Activated T-cell treated with anti-CD3 and anti-CD28 coated beads, Interleukin-2, amount 50 U/mL, for 4 hours (primary cell): ENCODE measurements around the gene UBASH3A. TPM values are rescaled to one million over a fixed set of nuclear protein-coding genes. Genes with fewer than 3 reads are reported as not detected.

Source experiments
- ATAC-seq, 2 donors: fragments of 200-7000 bp; cut with Tn5 transposase; one replicate each; pipeline ENCODE4 v1.10.0; 2021
- DNase-seq: peaks from one replicate; pipeline ENCODE4 v3.0.0-alpha.2; 2020
- H3K27me3 Mint-ChIP-seq: one replicate; pipeline ENCODE4 v1.8.0; 2021; ENCODE audit warnings: low read depth, mixed read lengths
- H3K36me3 Mint-ChIP-seq: one replicate; pipeline ENCODE4 v1.8.0; 2022; ENCODE audit warnings: mixed read lengths; ENCODE audit not compliant: insufficient read depth
- H3K4me1 Mint-ChIP-seq: one replicate; pipeline ENCODE4 v1.8.0; 2021; ENCODE audit warnings: low read depth, mixed read lengths
- H3K4me3 Mint-ChIP-seq: one replicate; pipeline ENCODE4 v1.8.0; 2021; ENCODE audit warnings: mild to moderate bottlenecking, moderate library complexity, mixed read lengths
- H3K9me3 Mint-ChIP-seq: one replicate; pipeline ENCODE4 v1.8.0; 2021; ENCODE audit warnings: mixed read lengths
- total RNA-seq, 3 donors: library from RNA; stranded (reverse); gene quantifications; one replicate each; pipeline ENCODE4 v1.2.1, GENCODE V29; 2021

UBASH3A gene
- total RNA-seq, 3 donors from 2014 or later = 8.8 to 13.7 (median 11.3) TPM

DNA sequence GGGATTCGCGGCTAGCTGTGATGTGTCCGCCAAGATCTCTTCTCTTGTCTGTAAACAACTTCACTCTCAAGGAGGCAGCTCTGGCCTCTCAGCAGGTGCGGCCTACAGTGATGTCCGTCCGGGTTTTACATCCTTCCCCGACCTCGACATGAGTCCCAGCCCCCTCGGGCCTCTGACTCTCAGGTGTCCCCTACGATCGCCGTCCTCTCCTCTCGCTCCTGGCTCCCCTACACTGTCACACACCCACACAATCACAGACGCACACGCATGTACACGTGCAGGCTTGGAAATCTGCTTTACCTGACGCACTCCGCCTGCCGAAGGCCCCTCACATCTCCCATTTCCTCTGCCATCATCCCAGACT is 93.1 kb downstream of the UBASH3A start:
- DNase-seq (no peak), ATAC-seq (no peak)
- Mint-ChIP-seq H3K9me3 (no peaks in the 10 kb centered on the region), H3K36me3 (no peaks in the 10 kb centered on the region), H3K4me1 (peaks cover 13% of the 10 kb centered on the region), H3K4me3 (peak overlapping the region; percentile 89), H3K27me3 (no peaks in the 10 kb centered on the region)

Other genes with a start within 250 kb of the UBASH3A start
- gene ABCG1, start 184.8 kb upstream of the UBASH3A start, total RNA-seq = 1 to 10 TPM in 2 of 3 donors, under 1 TPM in 1; 0.79 to 1.8 (median 1.7) TPM
- under 1 TPM in 2 of 3 donors, not detected in 1; 0.29 to 0.96 TPM for gene TFF3, start 88.5 kb upstream of the UBASH3A start, total RNA-seq
- gene TFF2, start 52.9 kb upstream of the UBASH3A start, total RNA-seq = not detected
- under 1 TPM in 1 of 3 donors, not detected in 2; 0.82 TPM for gene TFF1, start 37.4 kb upstream of the UBASH3A start, total RNA-seq
- 1 to 10 TPM; 2.0 to 2.6 (median 2.1) TPM for gene TMPRSS3, start 7.8 kb upstream of the UBASH3A start, total RNA-seq
- gene RSPH1, start 92.3 kb downstream of the UBASH3A start, total RNA-seq = not detected
- 10 to 100 TPM; 16.3 to 22.1 (median 20.2) TPM for gene SLC37A1, start 110.0 kb downstream of the UBASH3A start, total RNA-seq
- gene PDE9A, start 249.7 kb downstream of the UBASH3A start, total RNA-seq = 1 to 10 TPM in 2 of 3 donors, under 1 TPM in 1; 0.90 to 4.7 (median 2.5) TPM